A673 (cell line): Measurements from ENCODE around the gene DESI1. TPM values are rescaled to one million over a fixed set of nuclear protein-coding genes. Genes with fewer than 3 reads are reported as not detected.

Experiments
- BruUV-seq: library from RNA; stranded (reverse); fragments of 400-500 nt; replicated peaks from 2 replicates; lab custom pipeline; 2021; lab: Mats Ljungman, UMichigan
- CTCF ChIA-PET: fragments of 300-600 bp; sonication (Branson Sonifier 250); formaldehyde crosslinking; loops from one replicate; lab custom pipeline; 2022; ENCODE audit warnings: antibody characterized with exemption; lab: Charles Lee
- POLR2A ChIA-PET: fragments of 300-600 bp; sonication (Branson Sonifier 250); formaldehyde crosslinking; loops from one replicate; lab custom pipeline; 2022; ENCODE audit warnings: antibody characterized with exemption; ENCODE audit not compliant: low non-redundant PET; lab: Charles Lee
- DNase-seq: peaks from one replicate; pipeline ENCODE4 v3.0.0-alpha.2; 2015; ENCODE audit warnings: low spot score
- H3K27ac ChIP-seq: fragments of 200-600 bp; sonication (generic); 2 replicates; pipeline ENCODE4 v1.5.1; 2016; ENCODE audit warnings: mixed run types, low read depth, mild to moderate bottlenecking, mixed read lengths, antibody characterized with exemption, low read length; ENCODE audit not compliant: poor library complexity, severe bottlenecking
- H3K27me3 ChIP-seq: fragments of 200-600 bp; sonication (generic); replicated peaks from 2 replicates; pipeline ENCODE4 v1.6.1; 2017; ENCODE audit warnings: mixed run types, low read depth, mild to moderate bottlenecking, mixed read lengths, antibody characterized with exemption, low read length; ENCODE audit not compliant: insufficient read depth, poor library complexity
- H3K36me3 ChIP-seq: fragments of 200-600 bp; sonication (generic); 2 replicates; pipeline ENCODE4 v1.6.1; 2016; ENCODE audit warnings: mixed run types, mild to moderate bottlenecking, mixed read lengths, antibody characterized with exemption, low read length; ENCODE audit not compliant: insufficient read depth, poor library complexity, severe bottlenecking
- H3K4me1 ChIP-seq: fragments of 200-600 bp; sonication (generic); 2 replicates; pipeline ENCODE4 v1.6.1; 2017; ENCODE audit warnings: mixed run types, mild to moderate bottlenecking, mixed read lengths, antibody characterized with exemption, low read length; ENCODE audit not compliant: insufficient read depth, poor library complexity, severe bottlenecking
- H3K4me3 ChIP-seq: fragments of 200-600 bp; sonication (generic); 2 replicates; pipeline ENCODE4 v1.5.1; 2016; ENCODE audit warnings: low read depth, mixed run types, mild to moderate bottlenecking, mixed read lengths, low read length; ENCODE audit not compliant: poor library complexity, severe bottlenecking
- H3K9me3 ChIP-seq: fragments of 200-600 bp; sonication (generic); 2 replicates; pipeline ENCODE4 v1.6.1; 2016; ENCODE audit warnings: mixed run types, low read depth, mild to moderate bottlenecking, mixed read lengths, antibody characterized with exemption, low read length; ENCODE audit not compliant: poor library complexity, severe bottlenecking
- EZH2 ChIP-seq: fragments of 200-600 bp; sonication (generic); IDR thresholded peaks from 2 replicates; pipeline ENCODE4 v1.6.1; 2017; ENCODE audit warnings: borderline replicate concordance, low read depth, mild to moderate bottlenecking, mixed read lengths, antibody characterized with exemption, low read length; ENCODE audit not compliant: poor library complexity, severe bottlenecking
- intact Hi-C: fragments of 100-400 bp; cut with micrococcal nuclease; formaldehyde crosslinking; loops from one replicate; pipeline ENCODE4 v1.10.0; 2022; ENCODE audit not compliant: unreplicated experiment
- total RNA-seq: library from RNA; stranded (reverse); gene quantifications from 2 replicates; pipeline ENCODE4 v1.2.3, GENCODE V29; 2021
- TF ChIP-seq, protein P1 (sequence below): fragments of 300-800, 200-600 bp; sonication (generic); conservative IDR thresholded peaks from 2 replicates; pipeline ENCODE4 v1.5.1; 2017; ENCODE audit warnings: low read depth, mild to moderate bottlenecking, antibody characterized with exemption, low read length, moderate library complexity, mixed read lengths

The DESI1 gene
- total RNA-seq, 1 experiment from 2014 or later = 47.6 TPM

DNA sequence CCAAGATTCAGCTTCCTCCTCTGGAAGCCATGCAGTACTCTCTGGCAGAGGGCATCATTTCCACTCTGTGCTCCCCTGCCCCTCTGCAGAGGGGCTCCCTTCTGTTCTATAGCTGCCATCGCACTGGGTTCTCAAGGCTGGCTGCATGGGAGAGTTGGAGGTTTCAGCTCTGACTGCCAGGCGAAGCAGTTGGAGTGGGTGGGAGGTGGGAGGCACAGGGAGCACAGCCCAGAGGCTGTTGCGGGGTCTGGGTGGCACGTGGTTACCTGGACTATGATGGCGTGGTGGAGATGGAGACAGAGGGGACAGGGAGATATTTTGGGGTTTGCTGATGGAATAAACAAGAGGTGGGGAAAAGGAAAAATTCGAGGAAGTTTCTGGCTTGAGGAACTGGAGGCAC lies 36.0 kb downstream of the DESI1 start:
- ChIA-PET CTCF (interaction anchor here (0.5 kb wide), 1 partner anchor 87 kb away, joined by 3 read pairs; no protein-coding TSS in a partner anchor), POLR2A (no interaction called here)
- Histone ChIP-seq H3K9me3 (no peaks in the 10 kb centered on the region), H3K27me3 (no peaks in the 10 kb centered on the region), H3K4me1 (peaks cover 3% of the 10 kb centered on the region), H3K27ac (no peak overlapping the region), H3K36me3 (no peaks in the 10 kb centered on the region), H3K4me3 (no peak overlapping the region)
- no TSS peak for BruUV-seq
- no peak for TF ChIP-seq EZH2
- DNase-seq = no peak
- intact Hi-C loops = no loop called here

DNA sequence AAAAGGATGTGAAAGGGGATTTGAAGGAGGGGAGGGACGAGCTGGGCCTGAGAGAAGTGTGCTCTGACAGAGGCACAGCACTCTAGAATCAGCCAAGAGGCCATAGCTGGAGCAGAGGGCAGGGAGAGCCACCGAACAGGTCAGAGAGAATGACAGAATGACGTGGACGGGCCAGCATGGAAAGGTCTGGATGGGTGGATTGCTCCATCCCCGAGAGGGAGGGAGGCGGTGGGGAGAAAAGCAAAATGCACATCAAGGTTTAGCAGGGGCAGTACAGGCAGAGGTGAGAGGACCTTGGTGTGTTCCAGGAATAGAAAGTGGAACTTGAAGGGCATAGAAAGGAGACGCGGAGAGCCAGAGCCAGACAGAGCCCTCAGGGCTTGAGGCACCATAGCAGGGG lies 38.1 kb downstream of the DESI1 start:
- BruUV-seq = no TSS peak
- H3K4me3 ChIP-seq = no peak overlapping the region
- no peaks in the 10 kb centered on the region for H3K9me3 ChIP-seq
- intact Hi-C loops = no loop called here
- H3K27me3 ChIP-seq = no peaks in the 10 kb centered on the region
- CTCF ChIA-PET = interaction anchor here (0.6 kb wide), 1 partner anchor 42 kb away, joined by 4 read pairs; no protein-coding TSS in a partner anchor
- H3K36me3 ChIP-seq = no peaks in the 10 kb centered on the region
- DNase-seq = no peak
- no peak for TF ChIP-seq EZH2
- TF ChIP-seq, protein P1, sequence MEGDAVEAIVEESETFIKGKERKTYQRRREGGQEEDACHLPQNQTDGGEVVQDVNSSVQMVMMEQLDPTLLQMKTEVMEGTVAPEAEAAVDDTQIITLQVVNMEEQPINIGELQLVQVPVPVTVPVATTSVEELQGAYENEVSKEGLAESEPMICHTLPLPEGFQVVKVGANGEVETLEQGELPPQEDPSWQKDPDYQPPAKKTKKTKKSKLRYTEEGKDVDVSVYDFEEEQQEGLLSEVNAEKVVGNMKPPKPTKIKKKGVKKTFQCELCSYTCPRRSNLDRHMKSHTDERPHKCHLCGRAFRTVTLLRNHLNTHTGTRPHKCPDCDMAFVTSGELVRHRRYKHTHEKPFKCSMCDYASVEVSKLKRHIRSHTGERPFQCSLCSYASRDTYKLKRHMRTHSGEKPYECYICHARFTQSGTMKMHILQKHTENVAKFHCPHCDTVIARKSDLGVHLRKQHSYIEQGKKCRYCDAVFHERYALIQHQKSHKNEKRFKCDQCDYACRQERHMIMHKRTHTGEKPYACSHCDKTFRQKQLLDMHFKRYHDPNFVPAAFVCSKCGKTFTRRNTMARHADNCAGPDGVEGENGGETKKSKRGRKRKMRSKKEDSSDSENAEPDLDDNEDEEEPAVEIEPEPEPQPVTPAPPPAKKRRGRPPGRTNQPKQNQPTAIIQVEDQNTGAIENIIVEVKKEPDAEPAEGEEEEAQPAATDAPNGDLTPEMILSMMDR = no peak
- H3K27ac ChIP-seq = no peak overlapping the region
- H3K4me1 ChIP-seq = no peaks in the 10 kb centered on the region
- POLR2A ChIA-PET = no interaction called here

DNA sequence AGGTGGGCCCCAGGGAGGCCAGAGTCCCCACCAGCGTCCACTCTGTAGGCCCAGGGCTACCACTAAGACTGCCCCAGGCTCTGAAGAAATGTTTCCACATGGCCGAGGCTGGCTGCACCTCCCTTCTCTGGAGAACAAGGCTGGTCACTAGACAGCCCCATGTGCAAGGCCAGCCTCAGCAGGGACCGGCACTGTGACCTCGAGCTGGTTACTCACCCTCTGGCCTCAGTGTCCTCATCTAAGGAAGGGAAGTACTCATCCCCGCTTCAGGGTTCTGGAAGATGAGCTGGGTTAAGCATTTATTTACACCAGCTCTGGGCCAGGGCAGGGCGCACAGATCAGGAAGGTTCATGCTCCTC lies 40.9 kb downstream of the DESI1 start:
- H3K27ac ChIP-seq = no peak overlapping the region
- BruUV-seq = no TSS peak
- H3K4me1 ChIP-seq = no peaks in the 10 kb centered on the region
- no peak for DNase-seq
- no peaks in the 10 kb centered on the region for H3K27me3 ChIP-seq
- no peak for TF ChIP-seq EZH2
- TF ChIP-seq, protein P1 = no peak
- no peaks in the 10 kb centered on the region for H3K9me3 ChIP-seq
- intact Hi-C loops = no loop called here
- CTCF ChIA-PET = no interaction called here
- no peak overlapping the region for H3K4me3 ChIP-seq
- POLR2A ChIA-PET = no interaction called here
- H3K36me3 ChIP-seq = peaks cover 8% of the 10 kb centered on the region
